Lower lobe of right lung (tissue), 2 donors: Measurements from ENCODE around the gene KIF26B. TPM values are rescaled to one million over a fixed set of nuclear protein-coding genes. Genes with fewer than 3 reads are reported as not detected.

Experiments used
- ATAC-seq, 2 donors: fragments of 200-7000 bp; cut with Tn5 transposase; one replicate each; pipeline ENCODE4 v1.9.1; 2020 to 2022; ENCODE audit warnings: mild to moderate bottlenecking in 2 of 2, moderate library complexity in 2 of 2
- DNase-seq: peaks from one replicate; pipeline ENCODE4 v3.0.0-alpha.2; 2020
- H3K27ac ChIP-seq: fragments of 200-600 bp; one replicate; pipeline ENCODE4 v1.8.0; 2022
- H3K27me3 ChIP-seq: fragments of 200-600 bp; one replicate; pipeline ENCODE4 v1.8.0; 2022; ENCODE audit warnings: low read depth
- H3K36me3 ChIP-seq: fragments of 200-600 bp; one replicate; pipeline ENCODE4 v1.8.0; 2022; ENCODE audit warnings: mild to moderate bottlenecking
- H3K4me1 ChIP-seq: fragments of 200-600 bp; one replicate; pipeline ENCODE4 v1.8.0; 2022
- H3K4me3 ChIP-seq: fragments of 200-600 bp; one replicate; pipeline ENCODE4 v1.8.0; 2022; ENCODE audit warnings: mild to moderate bottlenecking
- H3K9me3 ChIP-seq: fragments of 200-600 bp; one replicate; pipeline ENCODE4 v1.8.0; 2022
- intact Hi-C: fragments of 100-400 bp; cut with DNase I; formaldehyde crosslinking; loops from one replicate; pipeline ENCODE4 v1.11.0; 2022
- total RNA-seq: library from RNA; stranded (reverse); fragmentation: NEBNext Ultra II Directional; extraction: Animal tissue kit (Norgen Biotek cat#: 25700); gene quantifications from one replicate; pipeline ENCODE4 v1.2.1, GENCODE V29; 2021
- TF ChIP-seq, protein P1 (sequence below): fragments of 200-600 bp; IDR thresholded peaks from one replicate; pipeline ENCODE4 v1.8.0; 2022; ENCODE audit warnings: antibody characterized with exemption, mild to moderate bottlenecking
- donor health status: DM: no; HTN: yes; CAD: no; lungs with severe emphysema.

The KIF26B gene
- total RNA-seq, 1 donor from 2014 or later = 1.2 TPM

- no peak for ATAC-seq
- peaks cover 20% of the 10 kb centered on the region for H3K9me3 ChIP-seq
- H3K36me3 ChIP-seq = no peaks in the 10 kb centered on the region
- DNase-seq = no peak
- no peaks in the 10 kb centered on the region for H3K4me1 ChIP-seq
- H3K27ac ChIP-seq = no peak overlapping the region
- TF ChIP-seq, protein P1, sequence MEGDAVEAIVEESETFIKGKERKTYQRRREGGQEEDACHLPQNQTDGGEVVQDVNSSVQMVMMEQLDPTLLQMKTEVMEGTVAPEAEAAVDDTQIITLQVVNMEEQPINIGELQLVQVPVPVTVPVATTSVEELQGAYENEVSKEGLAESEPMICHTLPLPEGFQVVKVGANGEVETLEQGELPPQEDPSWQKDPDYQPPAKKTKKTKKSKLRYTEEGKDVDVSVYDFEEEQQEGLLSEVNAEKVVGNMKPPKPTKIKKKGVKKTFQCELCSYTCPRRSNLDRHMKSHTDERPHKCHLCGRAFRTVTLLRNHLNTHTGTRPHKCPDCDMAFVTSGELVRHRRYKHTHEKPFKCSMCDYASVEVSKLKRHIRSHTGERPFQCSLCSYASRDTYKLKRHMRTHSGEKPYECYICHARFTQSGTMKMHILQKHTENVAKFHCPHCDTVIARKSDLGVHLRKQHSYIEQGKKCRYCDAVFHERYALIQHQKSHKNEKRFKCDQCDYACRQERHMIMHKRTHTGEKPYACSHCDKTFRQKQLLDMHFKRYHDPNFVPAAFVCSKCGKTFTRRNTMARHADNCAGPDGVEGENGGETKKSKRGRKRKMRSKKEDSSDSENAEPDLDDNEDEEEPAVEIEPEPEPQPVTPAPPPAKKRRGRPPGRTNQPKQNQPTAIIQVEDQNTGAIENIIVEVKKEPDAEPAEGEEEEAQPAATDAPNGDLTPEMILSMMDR = no peak
- intact Hi-C loops = no loop called here
- no peaks in the 10 kb centered on the region for H3K27me3 ChIP-seq
- H3K4me3 ChIP-seq = no peak overlapping the region
These were observed 486.6 kb downstream of the KIF26B start for GRCh38 chr1:245641384-245641783.

DNA sequence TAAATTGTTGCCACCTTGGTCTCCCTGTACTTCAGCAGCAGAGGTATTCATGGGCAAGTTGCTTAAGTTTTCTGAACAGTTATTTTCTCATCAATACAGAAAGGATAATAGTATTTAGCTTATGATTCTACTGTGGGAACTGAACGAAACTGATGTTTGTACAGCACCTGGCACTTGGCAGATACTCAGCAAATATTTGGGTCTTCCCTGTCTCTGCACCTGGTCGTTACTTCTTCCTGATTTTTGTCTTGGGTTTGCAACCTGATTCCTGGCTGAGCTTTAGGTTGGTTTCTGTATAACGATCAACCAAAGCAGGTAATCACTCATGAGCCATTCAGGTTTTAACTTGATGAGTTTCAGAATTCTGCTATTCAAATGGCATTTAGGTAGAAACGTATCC is 490.6 kb downstream of the KIF26B start:
- H3K4me3 ChIP-seq = no peak overlapping the region
- intact Hi-C loops = no loop called here
- TF ChIP-seq, protein P1 = no peak
- peaks cover 17% of the 10 kb centered on the region for H3K9me3 ChIP-seq
- H3K36me3 ChIP-seq = no peaks in the 10 kb centered on the region
- no peak for ATAC-seq
- no peak for DNase-seq
- H3K4me1 ChIP-seq = no peaks in the 10 kb centered on the region
- no peaks in the 10 kb centered on the region for H3K27me3 ChIP-seq
- no peak overlapping the region for H3K27ac ChIP-seq

DNA sequence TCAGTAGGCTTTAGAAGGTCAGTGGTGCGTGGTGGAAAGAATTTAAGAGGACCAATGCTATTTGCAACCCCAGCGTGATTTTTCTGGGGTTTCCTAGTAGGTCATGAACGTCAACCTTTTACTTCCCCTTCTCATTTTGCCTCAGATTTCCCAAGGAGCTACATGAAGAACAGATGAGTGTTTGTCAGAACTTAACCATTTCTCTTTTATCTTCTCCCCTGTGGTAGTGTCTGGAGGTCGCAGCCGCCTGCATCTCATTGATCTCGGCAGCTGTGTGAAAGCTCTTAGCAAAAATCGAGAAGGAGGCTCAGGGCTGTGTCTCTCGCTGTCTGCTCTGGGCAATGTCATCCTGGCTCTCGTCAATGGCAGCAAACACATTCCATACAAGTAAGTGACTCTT is 491.1 kb downstream of the KIF26B start:
- Histone ChIP-seq H3K36me3 (no peaks in the 10 kb centered on the region), H3K27ac (no peak overlapping the region), H3K9me3 (peaks cover 13% of the 10 kb centered on the region), H3K4me3 (no peak overlapping the region), H3K4me1 (no peaks in the 10 kb centered on the region), H3K27me3 (no peaks in the 10 kb centered on the region)
- ATAC-seq (no peak), DNase-seq (no peak)
- intact Hi-C loops = no loop called here
- TF ChIP-seq, protein P1 = no peak

GRCh38 chr1:245648749-245649522 is 494.2 kb downstream of the KIF26B start:
- DNase-seq (no peak), ATAC-seq (peak in 1 of 2 donors; percentile 34)
- TF ChIP-seq, protein P1 = no peak
- Histone ChIP-seq H3K4me1 (no peaks in the 10 kb centered on the region), H3K9me3 (no peaks in the 10 kb centered on the region), H3K27ac (no peak overlapping the region), H3K27me3 (no peaks in the 10 kb centered on the region), H3K4me3 (no peak overlapping the region), H3K36me3 (no peaks in the 10 kb centered on the region)
- intact Hi-C loops = no loop called here

GRCh38 chr1:245649666-245650065 is 494.9 kb downstream of the KIF26B start:
- no peaks in the 10 kb centered on the region for H3K9me3 ChIP-seq
- ATAC-seq (no peak), DNase-seq (no peak)
- no peak overlapping the region for H3K27ac ChIP-seq
- intact Hi-C loops = no loop called here
- TF ChIP-seq, protein P1 = no peak
- H3K36me3 ChIP-seq = no peaks in the 10 kb centered on the region
- H3K27me3 ChIP-seq = no peaks in the 10 kb centered on the region
- no peak overlapping the region for H3K4me3 ChIP-seq
- H3K4me1 ChIP-seq = no peaks in the 10 kb centered on the region
